ENCODE results near the gene SNTG2. TPM values are rescaled to one million over a fixed set of nuclear protein-coding genes. Genes with fewer than 3 reads are reported as not detected.

Gene SNTG2
- total RNA-seq, 1 donor from 2014 or later, result 23.2 TPM

GRCh38 chr2:1024981-1025380 lies 74.3 kb downstream of the SNTG2 start:
- Mint-ChIP-seq H3K4me1 (ENCODE audit: unreplicated experiment) (peaks cover 11% of the 10 kb centered on the region), H3K4me3 (ENCODE audit: unreplicated experiment) (no peak overlapping the region), H3K9me3 (ENCODE audit: unreplicated experiment) (no peaks in the 10 kb centered on the region), H3K27ac (ENCODE audit: unreplicated experiment) (no peak overlapping the region), H3K36me3 (ENCODE audit: low read depth, unreplicated experiment) (peaks cover 4% of the 10 kb centered on the region), H3K27me3 (ENCODE audit: unreplicated experiment) (peaks cover 3% of the 10 kb centered on the region)
- no peak for DNase-seq (ENCODE audit: low spot score)
- TF ChIP-seq, protein P1, sequence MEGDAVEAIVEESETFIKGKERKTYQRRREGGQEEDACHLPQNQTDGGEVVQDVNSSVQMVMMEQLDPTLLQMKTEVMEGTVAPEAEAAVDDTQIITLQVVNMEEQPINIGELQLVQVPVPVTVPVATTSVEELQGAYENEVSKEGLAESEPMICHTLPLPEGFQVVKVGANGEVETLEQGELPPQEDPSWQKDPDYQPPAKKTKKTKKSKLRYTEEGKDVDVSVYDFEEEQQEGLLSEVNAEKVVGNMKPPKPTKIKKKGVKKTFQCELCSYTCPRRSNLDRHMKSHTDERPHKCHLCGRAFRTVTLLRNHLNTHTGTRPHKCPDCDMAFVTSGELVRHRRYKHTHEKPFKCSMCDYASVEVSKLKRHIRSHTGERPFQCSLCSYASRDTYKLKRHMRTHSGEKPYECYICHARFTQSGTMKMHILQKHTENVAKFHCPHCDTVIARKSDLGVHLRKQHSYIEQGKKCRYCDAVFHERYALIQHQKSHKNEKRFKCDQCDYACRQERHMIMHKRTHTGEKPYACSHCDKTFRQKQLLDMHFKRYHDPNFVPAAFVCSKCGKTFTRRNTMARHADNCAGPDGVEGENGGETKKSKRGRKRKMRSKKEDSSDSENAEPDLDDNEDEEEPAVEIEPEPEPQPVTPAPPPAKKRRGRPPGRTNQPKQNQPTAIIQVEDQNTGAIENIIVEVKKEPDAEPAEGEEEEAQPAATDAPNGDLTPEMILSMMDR (IDR thresholded peaks at IDR 0.05; ENCODE audit: unreplicated experiment), result no peak

- Mint-ChIP-seq H3K4me3 (ENCODE audit: unreplicated experiment) (no peak overlapping the region), H3K27me3 (ENCODE audit: unreplicated experiment) (peaks cover 1% of the 10 kb centered on the region), H3K9me3 (ENCODE audit: unreplicated experiment) (no peaks in the 10 kb centered on the region), H3K27ac (ENCODE audit: unreplicated experiment) (no peak overlapping the region), H3K4me1 (ENCODE audit: unreplicated experiment) (peaks cover 12% of the 10 kb centered on the region), H3K36me3 (ENCODE audit: low read depth, unreplicated experiment) (peaks cover 4% of the 10 kb centered on the region)
- no peak for DNase-seq (ENCODE audit: low spot score)
- TF ChIP-seq, protein P1 (IDR thresholded peaks at IDR 0.05; ENCODE audit: unreplicated experiment), result no peak
These were observed 75.5 kb downstream of the SNTG2 start for GRCh38 chr2:1026141-1026540.

- no peak for DNase-seq (ENCODE audit: low spot score)
- peaks cover 1% of the 10 kb centered on the region for H3K27me3 Mint-ChIP-seq (ENCODE audit: unreplicated experiment)
- TF ChIP-seq, protein P1 (IDR thresholded peaks at IDR 0.05; ENCODE audit: unreplicated experiment), result no peak
- peaks cover 2% of the 10 kb centered on the region for H3K4me1 Mint-ChIP-seq (ENCODE audit: unreplicated experiment)
- no peak overlapping the region for H3K27ac Mint-ChIP-seq (ENCODE audit: unreplicated experiment)
- H3K36me3 Mint-ChIP-seq (ENCODE audit: low read depth, unreplicated experiment), result peaks cover 2% of the 10 kb centered on the region
- H3K4me3 Mint-ChIP-seq (ENCODE audit: unreplicated experiment), result no peak overlapping the region
- H3K9me3 Mint-ChIP-seq (ENCODE audit: unreplicated experiment), result no peaks in the 10 kb centered on the region
These were observed 78.2 kb downstream of the SNTG2 start for GRCh38 chr2:1028831-1029230.

- DNase-seq (ENCODE audit: low spot score), result no peak
- Mint-ChIP-seq H3K27me3 (ENCODE audit: unreplicated experiment) (no peaks in the 10 kb centered on the region), H3K36me3 (ENCODE audit: low read depth, unreplicated experiment) (no peaks in the 10 kb centered on the region), H3K9me3 (ENCODE audit: unreplicated experiment) (no peaks in the 10 kb centered on the region), H3K27ac (ENCODE audit: unreplicated experiment) (no peak overlapping the region), H3K4me1 (ENCODE audit: unreplicated experiment) (peaks cover 2% of the 10 kb centered on the region), H3K4me3 (ENCODE audit: unreplicated experiment) (no peak overlapping the region)
- TF ChIP-seq, protein P1 (IDR thresholded peaks at IDR 0.05; ENCODE audit: unreplicated experiment), result no peak
These were observed 81.4 kb downstream of the SNTG2 start for GRCh38 chr2:1032030-1032429.

GRCh38 chr2:1033069-1033468 lies 82.4 kb downstream of the SNTG2 start:
- Mint-ChIP-seq H3K36me3 (ENCODE audit: low read depth, unreplicated experiment) (no peaks in the 10 kb centered on the region), H3K4me1 (ENCODE audit: unreplicated experiment) (peaks cover 2% of the 10 kb centered on the region), H3K27me3 (ENCODE audit: unreplicated experiment) (no peaks in the 10 kb centered on the region), H3K9me3 (ENCODE audit: unreplicated experiment) (no peaks in the 10 kb centered on the region), H3K27ac (ENCODE audit: unreplicated experiment) (no peak overlapping the region), H3K4me3 (ENCODE audit: unreplicated experiment) (no peak overlapping the region)
- TF ChIP-seq, protein P1 (IDR thresholded peaks at IDR 0.05; ENCODE audit: unreplicated experiment), result no peak
- DNase-seq (ENCODE audit: low spot score), result no peak

Measured in endothelial cell (in vitro differentiated cells).